ENCODE results near the gene ABITRAM. TPM values are rescaled to one million over a fixed set of nuclear protein-coding genes. Genes with fewer than 3 reads are reported as not detected.

ABITRAM gene
- total and polyA plus RNA-seq, 2 of the 13 experiments (the other 11 are each of a cell fraction or from before 2014, with no cell fraction given), result 10.2 to 21.6 TPM

- TF ChIP-seq, protein P1, sequence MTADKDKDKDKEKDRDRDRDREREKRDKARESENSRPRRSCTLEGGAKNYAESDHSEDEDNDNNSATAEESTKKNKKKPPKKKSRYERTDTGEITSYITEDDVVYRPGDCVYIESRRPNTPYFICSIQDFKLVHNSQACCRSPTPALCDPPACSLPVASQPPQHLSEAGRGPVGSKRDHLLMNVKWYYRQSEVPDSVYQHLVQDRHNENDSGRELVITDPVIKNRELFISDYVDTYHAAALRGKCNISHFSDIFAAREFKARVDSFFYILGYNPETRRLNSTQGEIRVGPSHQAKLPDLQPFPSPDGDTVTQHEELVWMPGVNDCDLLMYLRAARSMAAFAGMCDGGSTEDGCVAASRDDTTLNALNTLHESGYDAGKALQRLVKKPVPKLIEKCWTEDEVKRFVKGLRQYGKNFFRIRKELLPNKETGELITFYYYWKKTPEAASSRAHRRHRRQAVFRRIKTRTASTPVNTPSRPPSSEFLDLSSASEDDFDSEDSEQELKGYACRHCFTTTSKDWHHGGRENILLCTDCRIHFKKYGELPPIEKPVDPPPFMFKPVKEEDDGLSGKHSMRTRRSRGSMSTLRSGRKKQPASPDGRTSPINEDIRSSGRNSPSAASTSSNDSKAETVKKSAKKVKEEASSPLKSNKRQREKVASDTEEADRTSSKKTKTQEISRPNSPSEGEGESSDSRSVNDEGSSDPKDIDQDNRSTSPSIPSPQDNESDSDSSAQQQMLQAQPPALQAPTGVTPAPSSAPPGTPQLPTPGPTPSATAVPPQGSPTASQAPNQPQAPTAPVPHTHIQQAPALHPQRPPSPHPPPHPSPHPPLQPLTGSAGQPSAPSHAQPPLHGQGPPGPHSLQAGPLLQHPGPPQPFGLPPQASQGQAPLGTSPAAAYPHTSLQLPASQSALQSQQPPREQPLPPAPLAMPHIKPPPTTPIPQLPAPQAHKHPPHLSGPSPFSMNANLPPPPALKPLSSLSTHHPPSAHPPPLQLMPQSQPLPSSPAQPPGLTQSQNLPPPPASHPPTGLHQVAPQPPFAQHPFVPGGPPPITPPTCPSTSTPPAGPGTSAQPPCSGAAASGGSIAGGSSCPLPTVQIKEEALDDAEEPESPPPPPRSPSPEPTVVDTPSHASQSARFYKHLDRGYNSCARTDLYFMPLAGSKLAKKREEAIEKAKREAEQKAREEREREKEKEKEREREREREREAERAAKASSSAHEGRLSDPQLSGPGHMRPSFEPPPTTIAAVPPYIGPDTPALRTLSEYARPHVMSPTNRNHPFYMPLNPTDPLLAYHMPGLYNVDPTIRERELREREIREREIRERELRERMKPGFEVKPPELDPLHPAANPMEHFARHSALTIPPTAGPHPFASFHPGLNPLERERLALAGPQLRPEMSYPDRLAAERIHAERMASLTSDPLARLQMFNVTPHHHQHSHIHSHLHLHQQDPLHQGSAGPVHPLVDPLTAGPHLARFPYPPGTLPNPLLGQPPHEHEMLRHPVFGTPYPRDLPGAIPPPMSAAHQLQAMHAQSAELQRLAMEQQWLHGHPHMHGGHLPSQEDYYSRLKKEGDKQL (CRISPR knock-in tag; IDR thresholded peaks at IDR 0.05; ENCODE audit: low read depth), result no peak
- TF ChIP-seq ZFX (CRISPR knock-in tag; IDR thresholded peaks at IDR 0.05; ENCODE audit: low read depth) (no peak), PAX8 (CRISPR knock-in tag; IDR thresholded peaks at IDR 0.05; ENCODE audit: borderline replicate concordance) (no peak), NCOR1 (IDR thresholded peaks at IDR 0.05; ENCODE audit: borderline replicate concordance, low read length) (peak; percentile 41; the same call in 1 of the 2 replicates), NR2F1 (CRISPR knock-in tag; IDR thresholded peaks at IDR 0.05) (peak in 1 of 2 experiments; percentile 38; a peak in 1 of 4 replicates)
- TF ChIP-seq, protein P2, sequence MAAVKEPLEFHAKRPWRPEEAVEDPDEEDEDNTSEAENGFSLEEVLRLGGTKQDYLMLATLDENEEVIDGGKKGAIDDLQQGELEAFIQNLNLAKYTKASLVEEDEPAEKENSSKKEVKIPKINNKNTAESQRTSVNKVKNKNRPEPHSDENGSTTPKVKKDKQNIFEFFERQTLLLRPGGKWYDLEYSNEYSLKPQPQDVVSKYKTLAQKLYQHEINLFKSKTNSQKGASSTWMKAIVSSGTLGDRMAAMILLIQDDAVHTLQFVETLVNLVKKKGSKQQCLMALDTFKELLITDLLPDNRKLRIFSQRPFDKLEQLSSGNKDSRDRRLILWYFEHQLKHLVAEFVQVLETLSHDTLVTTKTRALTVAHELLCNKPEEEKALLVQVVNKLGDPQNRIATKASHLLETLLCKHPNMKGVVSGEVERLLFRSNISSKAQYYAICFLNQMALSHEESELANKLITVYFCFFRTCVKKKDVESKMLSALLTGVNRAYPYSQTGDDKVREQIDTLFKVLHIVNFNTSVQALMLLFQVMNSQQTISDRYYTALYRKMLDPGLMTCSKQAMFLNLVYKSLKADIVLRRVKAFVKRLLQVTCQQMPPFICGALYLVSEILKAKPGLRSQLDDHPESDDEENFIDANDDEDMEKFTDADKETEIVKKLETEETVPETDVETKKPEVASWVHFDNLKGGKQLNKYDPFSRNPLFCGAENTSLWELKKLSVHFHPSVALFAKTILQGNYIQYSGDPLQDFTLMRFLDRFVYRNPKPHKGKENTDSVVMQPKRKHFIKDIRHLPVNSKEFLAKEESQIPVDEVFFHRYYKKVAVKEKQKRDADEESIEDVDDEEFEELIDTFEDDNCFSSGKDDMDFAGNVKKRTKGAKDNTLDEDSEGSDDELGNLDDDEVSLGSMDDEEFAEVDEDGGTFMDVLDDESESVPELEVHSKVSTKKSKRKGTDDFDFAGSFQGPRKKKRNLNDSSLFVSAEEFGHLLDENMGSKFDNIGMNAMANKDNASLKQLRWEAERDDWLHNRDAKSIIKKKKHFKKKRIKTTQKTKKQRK (IDR thresholded peaks at IDR 0.05; ENCODE audit: low read length), result no peak
- TF ChIP-seq, protein P3, sequence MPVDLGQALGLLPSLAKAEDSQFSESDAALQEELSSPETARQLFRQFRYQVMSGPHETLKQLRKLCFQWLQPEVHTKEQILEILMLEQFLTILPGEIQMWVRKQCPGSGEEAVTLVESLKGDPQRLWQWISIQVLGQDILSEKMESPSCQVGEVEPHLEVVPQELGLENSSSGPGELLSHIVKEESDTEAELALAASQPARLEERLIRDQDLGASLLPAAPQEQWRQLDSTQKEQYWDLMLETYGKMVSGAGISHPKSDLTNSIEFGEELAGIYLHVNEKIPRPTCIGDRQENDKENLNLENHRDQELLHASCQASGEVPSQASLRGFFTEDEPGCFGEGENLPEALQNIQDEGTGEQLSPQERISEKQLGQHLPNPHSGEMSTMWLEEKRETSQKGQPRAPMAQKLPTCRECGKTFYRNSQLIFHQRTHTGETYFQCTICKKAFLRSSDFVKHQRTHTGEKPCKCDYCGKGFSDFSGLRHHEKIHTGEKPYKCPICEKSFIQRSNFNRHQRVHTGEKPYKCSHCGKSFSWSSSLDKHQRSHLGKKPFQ (CRISPR knock-in tag; IDR thresholded peaks at IDR 0.05; ENCODE audit: insufficient replicate concordance), result no peak
These were observed 5.8 kb downstream of the ABITRAM start (continued) for GRCh38 chr9:108939975-108940374.
